IgD-negative memory B cell (primary cell): ENCODE results near the gene TBC1D22B. TPM values are rescaled to one million over a fixed set of nuclear protein-coding genes. Genes with fewer than 3 reads are reported as not detected.
A peak's percentile ranks its signal among the peaks of the same experiment; 100 is the strongest.
"Not testable (repeated sequence)": the region's sequence is repeated elsewhere in the genome, so short reads cannot be mapped to it uniquely, and the experiment has no call there.

Experiments
- H3K27ac Mint-ChIP-seq, 3 donors: one replicate each; pipeline ENCODE4 v1.8.0; 2020 to 2022; ENCODE audit warnings: mild to moderate bottlenecking in 3 of 3, mixed read lengths in 3 of 3, moderate library complexity in 1 of 3
- H3K27me3 Mint-ChIP-seq: one replicate; pipeline ENCODE4 v1.8.0; 2021; ENCODE audit warnings: mixed read lengths
- H3K36me3 Mint-ChIP-seq: one replicate; pipeline ENCODE4 v1.8.0; 2020; ENCODE audit warnings: mild to moderate bottlenecking, mixed read lengths
- H3K4me1 Mint-ChIP-seq, 3 donors: one replicate each; pipeline ENCODE4 v1.8.0; 2020 to 2022; ENCODE audit warnings: mixed read lengths in 3 of 3, mild to moderate bottlenecking in 1 of 3
- H3K4me3 Mint-ChIP-seq, 4 donors: one replicate each; pipeline ENCODE4 v1.8.0; 2020 to 2022; ENCODE audit warnings: mild to moderate bottlenecking in 4 of 4, mixed read lengths in 4 of 4, moderate library complexity in 3 of 4
- H3K9me3 Mint-ChIP-seq, 3 donors: one replicate each; pipeline ENCODE4 v1.8.0; 2020 to 2021; ENCODE audit warnings: mixed read lengths in 3 of 3, mild to moderate bottlenecking in 1 of 3
- polyA plus RNA-seq: library from polyadenylated mRNA; unstranded; fragments of 300-500 nt; fragmentation: Illumina TruSeq; gene quantifications from one replicate; pipeline ENCODE4 v1.2.3, GENCODE V29; 2021

TBC1D22B gene
- polyA plus RNA-seq, 1 donor from 2014 or later, result 6.9 TPM

DNA sequence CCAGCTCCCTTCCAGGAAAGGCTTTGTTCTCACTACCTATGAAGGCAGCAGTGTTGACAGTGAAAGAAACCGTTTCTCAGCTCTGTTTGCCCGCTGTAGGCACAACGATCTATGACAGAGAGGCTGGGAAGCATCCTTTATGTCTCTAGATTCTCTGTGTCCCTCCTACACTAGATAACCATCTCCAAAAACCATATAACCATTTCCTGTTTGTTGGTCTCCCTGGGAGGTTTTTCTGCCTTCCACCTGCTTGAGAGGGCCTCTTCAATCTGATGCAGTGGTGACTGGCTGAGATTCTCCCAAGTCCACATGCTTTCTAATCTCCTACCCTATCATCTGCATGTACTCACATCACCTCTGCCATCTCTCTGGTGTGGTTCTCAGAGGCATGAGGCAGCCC lies 32.4 kb downstream of the TBC1D22B start:
- Mint-ChIP-seq H3K27me3 (no peaks in the 10 kb centered on the region), H3K27ac (peak overlapping the region in 1 of 3 donors; percentile 89), H3K36me3 (peaks cover 14% of the 10 kb centered on the region), H3K4me1 (peaks cover 0 to 3% (median 0%) of the 10 kb centered on the region in 3 donors), H3K4me3 (no peak overlapping the region), H3K9me3 (no peaks in the 10 kb centered on the region)

GRCh38 chr6:37293426-37293825 lies 35.9 kb downstream of the TBC1D22B start:
- H3K4me1 Mint-ChIP-seq, result no peaks in the 10 kb centered on the region
- H3K27ac Mint-ChIP-seq, result peak overlapping the region in 1 of 3 donors; percentile 31
- H3K36me3 Mint-ChIP-seq, result peaks cover 11% of the 10 kb centered on the region

DNA sequence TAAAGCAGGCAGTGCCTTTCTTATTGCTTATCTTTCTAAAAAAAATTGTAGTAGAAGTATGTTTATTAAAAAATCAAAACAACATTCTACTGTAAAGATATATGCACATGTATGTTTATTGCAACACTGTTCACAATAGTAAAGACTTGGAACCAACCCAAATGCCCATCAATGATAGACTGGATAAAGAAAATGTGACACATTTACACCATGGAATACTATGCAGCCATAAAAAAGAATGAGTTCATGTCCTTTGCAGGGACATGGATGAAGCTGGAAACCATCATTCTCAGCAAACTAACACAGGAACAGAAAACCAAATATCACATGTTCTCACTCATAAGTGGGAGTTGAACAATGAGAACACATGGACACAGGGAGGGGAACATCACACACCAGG lies 40.1 kb downstream of the TBC1D22B start:
- H3K4me3 Mint-ChIP-seq, H3K27me3 Mint-ChIP-seq, H3K27ac Mint-ChIP-seq, H3K9me3 Mint-ChIP-seq, H3K4me1 Mint-ChIP-seq: not testable (repeated sequence)
- H3K36me3 Mint-ChIP-seq, result peaks cover 13% of the 10 kb centered on the region

More at GRCh38 chr6:37293426-37293825, 35.9 kb downstream of the TBC1D22B start:
- Mint-ChIP-seq H3K4me3 (no peak overlapping the region), H3K9me3 (no peaks in the 10 kb centered on the region), H3K27me3 (no peaks in the 10 kb centered on the region)

DNA sequence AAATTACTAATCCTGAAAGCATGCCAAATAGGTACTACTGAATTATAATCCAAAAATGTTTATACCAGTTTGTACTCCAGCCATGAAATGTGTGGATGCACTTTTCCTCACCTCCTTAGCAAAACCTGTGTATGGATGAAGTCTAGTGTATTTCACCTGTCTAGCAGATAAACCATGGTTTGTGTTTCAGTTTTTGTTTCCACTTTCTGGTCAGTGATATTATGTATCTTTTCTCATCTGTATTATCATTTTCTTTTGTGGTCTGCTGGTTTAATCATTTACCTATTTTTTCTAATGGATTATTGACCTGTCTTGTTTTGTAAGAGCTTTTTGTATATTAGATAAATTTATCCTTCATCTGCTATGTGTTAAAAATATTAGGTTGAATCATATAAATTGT lies 41.4 kb downstream of the TBC1D22B start:
- Mint-ChIP-seq H3K4me1 (peaks cover 0 to 3% (median 0%) of the 10 kb centered on the region in 3 donors), H3K9me3 (no peaks in the 10 kb centered on the region), H3K4me3 (no peak overlapping the region), H3K27me3 (no peaks in the 10 kb centered on the region), H3K27ac (no peak overlapping the region), H3K36me3 (peaks cover 17% of the 10 kb centered on the region)

GRCh38 chr6:37299990-37300389 lies 42.4 kb downstream of the TBC1D22B start:
- no peaks in the 10 kb centered on the region for H3K27me3 Mint-ChIP-seq
- no peaks in the 10 kb centered on the region for H3K9me3 Mint-ChIP-seq
- H3K4me1 Mint-ChIP-seq, result peaks cover 0 to 3% (median 0%) of the 10 kb centered on the region in 3 donors
- no peak overlapping the region for H3K4me3 Mint-ChIP-seq
- no peak overlapping the region for H3K27ac Mint-ChIP-seq
- peaks cover 17% of the 10 kb centered on the region for H3K36me3 Mint-ChIP-seq

DNA sequence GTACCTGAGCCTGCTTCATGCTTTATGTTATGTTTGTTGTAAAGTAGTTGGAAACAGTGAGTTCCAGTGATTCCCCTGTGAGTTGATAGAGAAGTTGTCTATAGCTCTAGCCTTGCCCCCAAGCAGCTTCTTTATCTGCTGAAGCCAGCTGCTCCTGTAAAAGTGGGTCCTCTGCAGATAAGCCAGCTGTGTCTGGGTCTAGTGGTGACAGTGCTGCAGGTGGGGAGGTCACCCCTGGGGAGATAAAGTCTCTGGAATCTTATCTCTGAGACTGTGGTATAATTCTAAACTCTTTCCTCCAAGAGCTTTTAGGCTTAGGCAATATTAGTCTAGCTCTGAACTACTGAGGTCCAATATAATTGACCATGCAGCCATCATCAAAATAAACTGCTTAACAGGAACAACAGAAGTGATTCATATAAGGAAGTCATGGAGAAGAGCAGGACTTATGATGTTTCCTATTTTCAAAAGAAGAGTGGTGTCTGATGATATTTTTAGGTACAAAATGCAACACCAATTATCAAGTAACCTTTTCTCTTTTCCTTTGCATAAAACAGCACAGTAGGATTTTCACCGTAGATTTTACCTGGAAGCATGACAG lies 44.6 kb downstream of the TBC1D22B start:
- Mint-ChIP-seq H3K27me3 (no peaks in the 10 kb centered on the region), H3K9me3 (no peaks in the 10 kb centered on the region), H3K27ac (no peak overlapping the region), H3K4me3 (no peak overlapping the region), H3K4me1 (peaks cover 0 to 3% (median 0%) of the 10 kb centered on the region in 3 donors), H3K36me3 (peaks cover 11% of the 10 kb centered on the region)

- Mint-ChIP-seq H3K36me3 (peaks cover 12% of the 10 kb centered on the region), H3K27ac (peak overlapping the region in 1 of 3 donors; percentile 9), H3K9me3 (no peaks in the 10 kb centered on the region), H3K4me1 (peaks cover 0 to 3% (median 0%) of the 10 kb centered on the region in 3 donors), H3K4me3 (no peak overlapping the region), H3K27me3 (no peaks in the 10 kb centered on the region)
These were observed 45.6 kb downstream of the TBC1D22B start for GRCh38 chr6:37303091-37303660.

DNA sequence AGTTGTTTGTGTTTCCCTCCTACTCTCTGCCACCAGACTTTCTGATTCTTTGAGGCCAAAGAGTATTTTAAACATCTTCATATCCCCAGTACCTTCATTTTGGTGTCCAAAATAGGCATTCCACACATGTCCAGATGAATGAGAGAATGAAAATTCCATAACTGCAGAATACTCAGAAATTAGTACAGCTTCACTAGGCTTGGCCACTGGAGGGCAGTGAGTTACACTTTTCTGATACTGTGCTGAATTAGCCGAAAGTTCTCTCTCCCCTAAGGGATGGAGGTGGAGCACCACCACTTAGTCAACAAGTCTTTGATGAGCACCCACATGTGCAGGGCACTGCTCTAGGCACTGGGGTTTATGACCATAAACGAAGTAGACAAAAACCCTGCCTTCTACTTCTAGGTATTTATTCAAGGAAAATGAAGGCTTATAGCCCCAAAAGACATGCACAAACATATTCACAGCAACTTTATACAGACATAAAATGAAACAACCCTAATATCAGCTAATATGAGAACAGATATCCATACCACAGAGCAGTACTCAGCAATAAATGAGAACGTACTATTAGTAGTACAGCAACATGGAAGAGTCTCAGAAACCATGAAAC lies 46.4 kb downstream of the TBC1D22B start:
- Mint-ChIP-seq H3K4me3 (no peak overlapping the region), H3K27me3 (no peaks in the 10 kb centered on the region), H3K27ac (peak overlapping the region in 1 of 3 donors; percentile 23), H3K36me3 (peaks cover 13% of the 10 kb centered on the region), H3K9me3 (no peaks in the 10 kb centered on the region), H3K4me1 (peaks cover 0 to 3% (median 0%) of the 10 kb centered on the region in 3 donors)

DNA sequence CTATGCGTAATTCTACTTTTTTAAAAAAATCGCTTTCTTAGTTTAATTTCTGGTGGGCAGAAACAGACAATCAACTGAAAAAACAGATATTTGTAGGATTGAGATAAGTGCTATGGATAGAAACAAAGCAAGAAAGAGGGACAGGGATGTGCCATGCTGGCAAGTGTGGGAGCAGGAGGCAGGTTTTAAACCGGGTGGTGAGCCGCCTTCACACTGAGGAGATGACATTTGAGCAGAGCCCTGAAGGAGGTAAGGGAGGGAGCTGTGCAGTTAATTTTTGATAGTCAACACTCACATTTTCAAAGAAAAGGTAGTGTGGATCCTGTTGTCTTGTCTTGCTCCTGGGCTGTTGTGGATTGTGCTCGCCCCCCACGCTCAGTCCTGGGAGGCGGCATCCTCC lies 47.2 kb downstream of the TBC1D22B start:
- peaks cover 0 to 3% (median 0%) of the 10 kb centered on the region in 3 donors for H3K4me1 Mint-ChIP-seq
- H3K36me3 Mint-ChIP-seq, result peaks cover 9% of the 10 kb centered on the region
- H3K9me3 Mint-ChIP-seq, result no peaks in the 10 kb centered on the region
- H3K27ac Mint-ChIP-seq, result peak overlapping the region in 1 of 3 donors; percentile 23
- H3K27me3 Mint-ChIP-seq, result no peaks in the 10 kb centered on the region
- no peak overlapping the region for H3K4me3 Mint-ChIP-seq

DNA sequence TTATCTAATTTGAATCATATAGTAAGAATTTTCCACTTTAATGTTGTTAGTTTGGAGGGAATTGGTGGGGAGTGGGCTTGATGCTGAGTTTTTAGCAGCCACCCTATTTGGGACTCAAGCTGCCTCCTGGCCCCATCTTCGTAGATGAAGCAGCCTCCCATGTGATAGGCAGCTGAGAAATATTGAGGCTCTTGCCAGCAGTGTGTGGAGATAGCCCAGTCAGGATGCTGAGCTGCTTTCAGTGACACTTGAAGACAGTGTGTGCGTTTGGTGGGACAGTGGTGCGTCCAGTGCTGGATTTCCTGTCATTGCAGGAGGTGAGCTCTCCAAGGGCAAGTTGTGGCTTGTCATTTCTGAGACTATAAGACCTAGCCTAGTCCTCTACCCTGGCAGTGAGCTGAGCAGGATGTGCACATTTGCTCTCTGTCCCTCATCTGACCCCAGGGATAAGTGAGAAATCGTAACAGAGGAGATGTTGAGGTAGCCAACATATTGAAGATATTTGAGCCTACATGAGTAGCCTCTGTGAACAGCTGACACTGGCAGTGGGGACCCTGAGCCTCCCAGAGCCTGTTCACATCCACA lies 48.4 kb downstream of the TBC1D22B start:
- H3K36me3 Mint-ChIP-seq, result peaks cover 9% of the 10 kb centered on the region
- no peaks in the 10 kb centered on the region for H3K27me3 Mint-ChIP-seq
- H3K4me1 Mint-ChIP-seq, result peaks cover 0 to 3% (median 0%) of the 10 kb centered on the region in 3 donors
- no peak overlapping the region for H3K4me3 Mint-ChIP-seq
- no peak overlapping the region for H3K27ac Mint-ChIP-seq
- H3K9me3 Mint-ChIP-seq, result no peaks in the 10 kb centered on the region

- H3K27ac Mint-ChIP-seq, result no peak overlapping the region
These were observed 49.2 kb downstream of the TBC1D22B start for GRCh38 chr6:37306624-37307222.

DNA sequence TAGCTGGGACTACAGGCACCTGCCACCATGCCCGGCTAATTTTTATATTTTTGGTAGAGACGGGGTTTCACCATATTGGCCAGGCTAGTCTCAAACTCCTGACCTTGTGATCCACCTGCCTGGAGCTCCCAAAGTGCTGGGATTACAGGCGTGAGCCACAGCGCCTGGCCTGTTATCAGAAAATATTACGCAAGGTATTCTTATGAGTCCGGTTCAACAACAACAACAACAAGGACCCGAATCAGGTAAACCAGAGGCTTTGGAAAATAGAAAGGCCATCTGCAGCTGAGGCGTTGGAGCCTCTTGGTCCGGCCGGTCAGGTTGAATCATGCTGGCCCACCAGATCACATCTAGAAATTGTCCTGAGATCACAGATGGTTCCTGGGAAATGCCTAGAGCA lies 49.9 kb downstream of the TBC1D22B start:
- not testable (repeated sequence) for H3K4me3 Mint-ChIP-seq, H3K27ac Mint-ChIP-seq, H3K4me1 Mint-ChIP-seq, H3K9me3 Mint-ChIP-seq, H3K27me3 Mint-ChIP-seq
- peaks cover 11% of the 10 kb centered on the region for H3K36me3 Mint-ChIP-seq

More at GRCh38 chr6:37306624-37307222, 49.2 kb downstream of the TBC1D22B start:
- no peak overlapping the region for H3K4me3 Mint-ChIP-seq
- H3K4me1 Mint-ChIP-seq, result peaks cover 0 to 3% (median 0%) of the 10 kb centered on the region in 3 donors
- H3K36me3 Mint-ChIP-seq, result peaks cover 11% of the 10 kb centered on the region
- H3K9me3 Mint-ChIP-seq, result no peaks in the 10 kb centered on the region
- no peaks in the 10 kb centered on the region for H3K27me3 Mint-ChIP-seq

GRCh38 chr6:37308069-37308815 lies 50.7 kb downstream of the TBC1D22B start:
- no peaks in the 10 kb centered on the region for H3K9me3 Mint-ChIP-seq
- no peak overlapping the region for H3K4me3 Mint-ChIP-seq

DNA sequence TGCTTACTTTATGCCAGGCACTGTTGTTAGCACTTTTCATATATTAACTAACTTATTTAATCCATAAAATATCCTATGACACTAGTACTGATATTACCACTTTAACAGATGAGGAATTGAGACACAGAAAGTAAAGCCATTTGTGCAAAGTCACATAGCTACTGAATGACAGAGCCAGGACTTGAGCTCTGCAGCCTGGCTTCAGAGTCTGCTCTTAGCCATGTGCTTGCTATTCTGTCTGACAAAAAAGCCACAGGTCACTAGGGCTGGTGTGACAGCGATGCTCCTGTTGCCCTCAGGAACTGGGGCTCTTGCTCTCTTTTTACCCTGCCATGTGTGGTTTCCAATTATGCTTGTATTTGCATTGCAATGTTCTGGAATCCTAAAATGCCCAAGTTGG lies 51.5 kb downstream of the TBC1D22B start:
- H3K4me1 Mint-ChIP-seq, result no peaks in the 10 kb centered on the region
- H3K36me3 Mint-ChIP-seq, result peaks cover 5% of the 10 kb centered on the region
- no peak overlapping the region for H3K4me3 Mint-ChIP-seq
- H3K9me3 Mint-ChIP-seq, result no peaks in the 10 kb centered on the region
- H3K27ac Mint-ChIP-seq, result peak overlapping the region in 1 of 3 donors; percentile 13
- H3K27me3 Mint-ChIP-seq, result no peaks in the 10 kb centered on the region

More at GRCh38 chr6:37308069-37308815, 50.7 kb downstream of the TBC1D22B start:
- H3K36me3 Mint-ChIP-seq, result peaks cover 10% of the 10 kb centered on the region
- peak overlapping the region in 1 of 3 donors; percentile 43 for H3K27ac Mint-ChIP-seq
- no peaks in the 10 kb centered on the region for H3K4me1 Mint-ChIP-seq
- no peaks in the 10 kb centered on the region for H3K27me3 Mint-ChIP-seq
